SK-N-MC (cell line): ENCODE results near the gene JAK2.

Source experiments
- DNase-seq: peaks from one replicate; pipeline ENCODE4 v3.0.0-alpha.2; 2011; ENCODE audit warnings: low read depth, low spot score
- H3K27ac ChIP-seq: fragments of 200-600 bp; sonication (generic); 2 replicates; pipeline ENCODE4 v1.5.1; 2016; ENCODE audit warnings: mixed run types
- H3K36me3 ChIP-seq: fragments of 200-600 bp; sonication (generic); 2 replicates; pipeline ENCODE4 v1.6.1; 2017; ENCODE audit warnings: antibody characterized with exemption, low read length, mixed read lengths; ENCODE audit not compliant: insufficient read depth
- H3K4me3 ChIP-seq: fragments of 200-600 bp; sonication (generic); 2 replicates; pipeline ENCODE4 v1.5.1; 2016
- H3K9ac ChIP-seq: fragments of 200-600 bp; sonication (generic); 2 replicates; pipeline ENCODE4 v1.8.0; 2017; ENCODE audit warnings: mixed run types, mixed read lengths; ENCODE audit not compliant: insufficient read length
- H3K9me3 ChIP-seq: fragments of 200-600 bp; sonication (generic); 2 replicates; pipeline ENCODE4 v1.6.1; 2017; ENCODE audit warnings: low read depth, mild to moderate bottlenecking, antibody characterized with exemption, low read length, moderate library complexity, mixed read lengths
- EZH2 ChIP-seq: fragments of 200-600 bp; sonication (generic); IDR thresholded peaks from one replicate; pipeline ENCODE4 v1.6.1; 2017; ENCODE audit warnings: antibody characterized with exemption
- FOXP2 ChIP-seq: optimal IDR thresholded peaks from 2 replicates; pipeline ENCODE3; 2011; ENCODE audit warnings: mild to moderate bottlenecking, moderate library complexity; ENCODE audit not compliant: insufficient read depth; ENCODE audit errors: extremely low read length, control extremely low read depth
- POLR2AphosphoS5 ChIP-seq: IDR thresholded peaks from 2 replicates; pipeline ENCODE4 v1.6.1; 2012; ENCODE audit warnings: mild to moderate bottlenecking, low read depth, low read length, borderline replicate concordance

The JAK2 gene

GRCh38 chr9:4946937-4947336 lies 38.1 kb upstream of the JAK2 start:
- Histone ChIP-seq H3K9me3 (no peaks in the 10 kb centered on the region), H3K27ac (no peak overlapping the region), H3K36me3 (no peaks in the 10 kb centered on the region), H3K4me3 (no peak overlapping the region), H3K9ac (no peak overlapping the region)
- no peak for DNase-seq
- no peak for TF ChIP-seq FOXP2
- TF ChIP-seq POLR2AphosphoS5: no peak
- TF ChIP-seq EZH2: no peak

- H3K4me3 ChIP-seq: no peak overlapping the region
- no peak overlapping the region for H3K27ac ChIP-seq
- H3K9ac ChIP-seq: no peak overlapping the region
- H3K9me3 ChIP-seq: no peaks in the 10 kb centered on the region
- no peak for TF ChIP-seq FOXP2
- no peak for TF ChIP-seq POLR2AphosphoS5
- TF ChIP-seq EZH2: no peak
- H3K36me3 ChIP-seq: no peaks in the 10 kb centered on the region
- no peak for DNase-seq
Observed at GRCh38 chr9:4955836-4956235, 29.2 kb upstream of the JAK2 start.

DNA sequence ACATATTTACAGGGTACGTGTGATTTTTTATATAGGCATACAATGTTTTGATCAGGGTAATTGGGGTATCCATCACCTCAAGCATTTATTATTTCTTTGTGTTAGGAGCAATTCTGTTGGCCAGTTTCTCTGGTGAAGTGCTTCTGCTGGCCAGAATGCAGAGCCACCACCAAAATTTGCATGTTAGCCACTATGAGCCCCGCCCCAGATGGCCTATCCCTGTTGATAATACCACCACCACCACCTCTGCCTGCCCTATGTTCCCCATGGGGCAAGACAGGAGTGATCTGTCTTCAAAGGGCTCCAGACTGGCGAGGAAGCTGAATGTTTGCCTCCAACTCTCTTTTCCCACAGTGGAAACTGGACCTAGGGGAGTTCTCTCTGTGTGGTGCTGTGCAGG lies 26.0 kb upstream of the JAK2 start:
- Histone ChIP-seq H3K4me3 (no peak overlapping the region), H3K9ac (no peak overlapping the region), H3K9me3 (no peaks in the 10 kb centered on the region), H3K36me3 (no peaks in the 10 kb centered on the region), H3K27ac (no peak overlapping the region)
- no peak for DNase-seq
- TF ChIP-seq FOXP2 (no peak), EZH2 (no peak), POLR2AphosphoS5 (no peak)

DNA sequence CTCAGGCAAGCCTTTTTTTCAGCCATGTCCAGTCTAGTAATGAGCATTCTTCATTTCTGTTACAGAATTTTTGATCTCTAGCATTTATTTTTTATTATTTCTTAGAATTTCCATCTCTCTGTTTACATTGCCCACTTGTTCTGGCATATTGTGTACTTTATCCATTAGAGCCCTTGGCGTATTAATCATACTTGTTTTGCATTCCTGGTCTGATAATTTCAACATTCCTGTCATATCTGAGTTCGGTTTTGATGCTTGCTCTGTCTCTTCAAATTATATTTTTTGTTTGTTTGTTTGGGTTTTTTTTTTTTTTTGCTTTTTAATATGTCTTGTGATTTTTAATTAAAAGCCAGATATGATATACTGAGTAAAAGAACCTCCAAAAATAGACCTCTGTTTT lies 23.0 kb upstream of the JAK2 start:
- H3K4me3 ChIP-seq: no peak overlapping the region
- no peaks in the 10 kb centered on the region for H3K9me3 ChIP-seq
- DNase-seq: no peak
- no peak overlapping the region for H3K27ac ChIP-seq
- no peak for TF ChIP-seq EZH2
- no peak for TF ChIP-seq POLR2AphosphoS5
- TF ChIP-seq FOXP2: no peak
- no peaks in the 10 kb centered on the region for H3K36me3 ChIP-seq
- H3K9ac ChIP-seq: no peak overlapping the region

- no peak for TF ChIP-seq EZH2
- TF ChIP-seq FOXP2: no peak
- no peak for TF ChIP-seq POLR2AphosphoS5
- no peaks in the 10 kb centered on the region for H3K9me3 ChIP-seq
- H3K9ac ChIP-seq: no peak overlapping the region
- H3K36me3 ChIP-seq: no peaks in the 10 kb centered on the region
- no peak overlapping the region for H3K27ac ChIP-seq
- DNase-seq: no peak
- H3K4me3 ChIP-seq: no peak overlapping the region
Observed at GRCh38 chr9:4964540-4964939, 20.5 kb upstream of the JAK2 start.

- TF ChIP-seq EZH2 (no peak), FOXP2 (no peak), POLR2AphosphoS5 (no peak)
- Histone ChIP-seq H3K9me3 (no peaks in the 10 kb centered on the region), H3K4me3 (no peak overlapping the region), H3K27ac (no peak overlapping the region), H3K9ac (no peak overlapping the region), H3K36me3 (no peaks in the 10 kb centered on the region)
- no peak for DNase-seq
Observed at GRCh38 chr9:4965174-4965821, 19.8 kb upstream of the JAK2 start.

DNA sequence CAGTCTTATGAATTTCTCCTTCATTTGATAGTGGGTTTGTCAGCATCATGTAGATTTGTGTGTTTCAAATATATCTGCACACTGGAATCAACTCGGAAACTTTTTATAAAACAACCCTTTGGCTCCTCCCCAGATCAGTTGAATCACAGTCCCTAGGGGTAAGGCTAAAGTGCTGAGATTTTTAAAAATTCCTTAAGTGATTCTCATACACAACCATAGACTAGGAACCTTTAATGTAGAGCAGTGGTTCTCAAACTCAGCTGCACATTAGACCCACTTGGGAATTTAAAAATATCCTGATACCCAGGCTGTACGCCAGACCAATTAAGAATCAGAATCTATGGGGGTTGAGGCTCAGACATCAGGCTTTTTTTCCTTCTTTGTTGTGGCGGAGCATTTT lies 17.5 kb upstream of the JAK2 start:
- Histone ChIP-seq H3K9ac (no peak overlapping the region), H3K27ac (no peak overlapping the region), H3K4me3 (no peak overlapping the region), H3K36me3 (no peaks in the 10 kb centered on the region), H3K9me3 (no peaks in the 10 kb centered on the region)
- no peak for TF ChIP-seq POLR2AphosphoS5
- TF ChIP-seq EZH2: no peak
- TF ChIP-seq FOXP2: no peak
- DNase-seq: no peak

GRCh38 chr9:4969130-4969529 lies 15.9 kb upstream of the JAK2 start:
- H3K27ac ChIP-seq: no peak overlapping the region
- H3K4me3 ChIP-seq: no peak overlapping the region
- DNase-seq: no peak
- H3K9me3 ChIP-seq: no peaks in the 10 kb centered on the region
- no peaks in the 10 kb centered on the region for H3K36me3 ChIP-seq
- TF ChIP-seq FOXP2 (no peak), POLR2AphosphoS5 (no peak), EZH2 (no peak)
- no peak overlapping the region for H3K9ac ChIP-seq

GRCh38 chr9:4970970-4971641 lies 14.0 kb upstream of the JAK2 start:
- no peak overlapping the region for H3K9ac ChIP-seq
- H3K9me3 ChIP-seq: no peaks in the 10 kb centered on the region
- no peak overlapping the region for H3K4me3 ChIP-seq
- no peaks in the 10 kb centered on the region for H3K36me3 ChIP-seq
- H3K27ac ChIP-seq: no peak overlapping the region
- no peak for TF ChIP-seq FOXP2
- no peak for TF ChIP-seq EZH2
- TF ChIP-seq POLR2AphosphoS5: no peak
- DNase-seq: no peak
